GM12878 (cell line): ENCODE results near the gene SRSF8. TPM values are rescaled to one million over a fixed set of nuclear protein-coding genes. Genes with fewer than 3 reads are reported as not detected.

Source experiments
- ATAC-seq: fragments of 200-7000 bp; cut with Tn5 transposase; 3 replicates; pipeline ENCODE4 v1.9.1; 2020; ENCODE audit warnings: mild to moderate bottlenecking, moderate library complexity
- BruUV-seq: library from RNA; stranded (reverse); fragments of 400-500 nt; replicated peaks from 2 replicates; lab custom pipeline; 2021; lab: Mats Ljungman, UMichigan
- CTCF ChIA-PET: fragments of 300-600 bp; sonication (Branson Sonifier 250); formaldehyde crosslinking; extraction: SDS; loops from one replicate; lab custom pipeline; 2021; ENCODE audit warnings: inconsistent platforms; lab: Yijun Ruan, JAX
- POLR2A ChIA-PET: fragments of 350-600 bp; formaldehyde crosslinking; extraction: SDS; loops from one replicate; lab custom pipeline; 2021; ENCODE audit warnings: inconsistent platforms; lab: Charles Lee
- RAD21 ChIA-PET: fragments of 300-600 bp; sonication (Branson Sonifier 250); formaldehyde crosslinking; loops from one replicate; lab custom pipeline; 2023; ENCODE audit warnings: antibody characterized with exemption; ENCODE audit not compliant: unreplicated experiment; lab: Charles Lee
- SMC1A ChIA-PET: fragments of 300-600 bp; sonication (Branson Sonifier 250); formaldehyde crosslinking; loops from one replicate; lab custom pipeline; 2023; ENCODE audit not compliant: unreplicated experiment, uncharacterized antibody; lab: Charles Lee
- DNase-seq: peaks from one replicate; pipeline ENCODE4 v3.0.0-alpha.2; 2011; ENCODE audit warnings: low read depth, low spot score
- FAIRE-seq: peaks from 3 replicates; lab custom pipeline; 2011; peaks lifted over from hg19 to GRCh38; lab: Jason Lieb, UNC
- H2AFZ ChIP-seq: 2 replicates; pipeline ENCODE4 v1.6.0; 2011; ENCODE audit warnings: low read depth, low read length, control low read depth; ENCODE audit not compliant: control insufficient read depth
- H3K27ac ChIP-seq: 2 replicates; pipeline ENCODE4 v1.5.1; 2011; ENCODE audit warnings: control low read depth; ENCODE audit not compliant: control insufficient read depth, insufficient read depth
- H3K27me3 ChIP-seq, 2 experiments: replicated peaks in 1 of 2; 2 replicates each; pipeline versions ENCODE4 v1.6.0 to v1.6.1; 2011; ENCODE audit warnings: low read length in 1 of 2; ENCODE audit not compliant: control insufficient read depth in 2 of 2, insufficient read depth in 2 of 2
- H3K36me3 ChIP-seq, 2 experiments: 2 replicates each; pipeline ENCODE4 v1.5.1; 2011; ENCODE audit warnings: low read length in 1 of 2; ENCODE audit not compliant: control insufficient read depth in 2 of 2, insufficient read depth in 2 of 2
- H3K4me1 ChIP-seq: 2 replicates; pipeline ENCODE4 v1.6.1; 2011; ENCODE audit warnings: mild to moderate bottlenecking, low read length, moderate library complexity, mixed read lengths; ENCODE audit not compliant: control insufficient read depth, insufficient read depth
- H3K4me2 ChIP-seq: 2 replicates; pipeline ENCODE4 v1.6.0; 2011; ENCODE audit warnings: control low read depth; ENCODE audit not compliant: control insufficient read depth, insufficient read depth
- H3K4me3 ChIP-seq: fragments of 200-600 bp; sonication (generic); 2 replicates; pipeline ENCODE4 v1.5.1; 2016
- H3K79me2 ChIP-seq: 2 replicates; pipeline ENCODE4 v1.6.0; 2011; ENCODE audit warnings: low read length; ENCODE audit not compliant: control insufficient read depth, insufficient read depth
- H3K9ac ChIP-seq: 2 replicates; pipeline ENCODE4 v1.8.0; 2011; ENCODE audit warnings: low read length, control low read depth, mixed read lengths; ENCODE audit not compliant: control insufficient read depth, insufficient read depth
- H3K9me3 ChIP-seq: replicated peaks from 3 replicates; pipeline ENCODE4 v1.5.1; 2011; ENCODE audit warnings: mild to moderate bottlenecking, low read length; ENCODE audit not compliant: control insufficient read depth, insufficient read depth
- H4K20me1 ChIP-seq: 2 replicates; pipeline ENCODE4 v1.6.0; 2011; ENCODE audit not compliant: control insufficient read depth, insufficient read depth
- CEBPZ ChIP-seq: fragments of 150-350 bp; IDR thresholded peaks from 2 replicates; pipeline ENCODE4 v1.6.1; 2016; ENCODE audit warnings: low read depth, low read length
- EED ChIP-seq: sonication (generic); IDR thresholded peaks from 2 replicates; pipeline ENCODE4 v1.6.1; 2016; ENCODE audit warnings: antibody characterized with exemption, low read depth
- NBN ChIP-seq: fragments of 450-650 bp; IDR thresholded peaks from 2 replicates; pipeline ENCODE4 v1.6.1; 2016
- NFIC ChIP-seq: IDR thresholded peaks from 2 replicates; pipeline ENCODE4 v1.6.1; 2012; ENCODE audit warnings: low read depth, mild to moderate bottlenecking, inconsistent platforms, low read length, moderate library complexity
- SREBF2 ChIP-seq: IDR thresholded peaks from 2 replicates; pipeline ENCODE4 v1.6.1; 2012; ENCODE audit warnings: mild to moderate bottlenecking, low read length
- STAT3 ChIP-seq: IDR thresholded peaks from 2 replicates; pipeline ENCODE4 v1.6.1; 2011; ENCODE audit warnings: low read depth, low read length, improper control_type of control experiment
- WGBS: methylation state at CpG from one replicate; pipeline ENCODE4 v1.1.6; 2016; ENCODE audit warnings: low lambda C conversion rate; ENCODE audit not compliant: insufficient replicate concordance, insufficient coverage; ENCODE audit errors: missing lambda C conversion rate; 5-methylcytosine and 5-hydroxymethylcytosine counted together
- in situ Hi-C: fragments of 300-500 bp; cut with MboI; formaldehyde crosslinking; loops from 9 replicates; pipeline ENCODE4 v1.14.3; 2018; ENCODE audit warnings: mixed read lengths
- intact Hi-C: fragments of 100-400 bp; cut with micrococcal nuclease; formaldehyde crosslinking; loops from one replicate; pipeline ENCODE4 v1.14.2; 2022; ENCODE audit not compliant: unreplicated experiment
- polyA plus RNA-seq, 11 experiments: library from polyadenylated mRNA; depleted of rRNA in 4 of 11; unstranded in 6 of 11; stranded (reverse) in 5 of 11; fragments of >200 nt; fragmentation: Nextera tagmentation in 4 of 11; fragmentation: Illumina TruSeq in 1 of 11; extraction: Ambion mirVana in 4 of 11; extraction: Trizol in 1 of 11; gene quantifications; 1 replicate in 1 of 11; 2 replicates in 10 of 11; pipeline versions ENCODE4 v1.2.1 to v1.2.3, GENCODE V29; 2011 to 2016; ENCODE audit warnings: inconsistent platforms in 2 of 11, missing spikeins in 2 of 11, low read depth in 1 of 11
- total RNA-seq, 4 experiments: library from RNA; depleted of rRNA in 3 of 4; stranded (reverse); fragments of >200 nt in 3 of 4; fragmentation: Illumina TruSeq in 1 of 4; extraction: Trizol in 1 of 4; gene quantifications; 2 replicates each; pipeline versions ENCODE4 v1.2.1 to v1.2.3, GENCODE V29; 2013 to 2021

SRSF8 gene
- total and polyA plus RNA-seq, 10 of the 15 experiments (the other 5 are each of a cell fraction or from before 2014, with no cell fraction given) = 14.2 to 43.1 (median 27.1) TPM

- TF ChIP-seq CEBPZ = no peak
Observed at GRCh38 chr11:95086151-95086550, 19.4 kb downstream of the SRSF8 start (continued).

- TF ChIP-seq EED (no peak), STAT3 (no peak), SREBF2 (no peak), NBN (no peak), CEBPZ (no peak), NFIC (no peak)
- ChIA-PET SMC1A (interaction anchor here (2.2 to 17.5 kb wide), 3 partner anchors 8 to 18 kb away, joined by 6 to 315 read pairs (median 85); partner anchors contain the start of gene SRSF8), CTCF (interaction anchor here (1.1 to 13.7 kb wide), 3 partner anchors 10 to 17 kb away, joined by 6 to 296 read pairs (median 64); partner anchors contain the start of gene SRSF8), POLR2A (interaction anchor here (0.9 to 8.0 kb wide), 3 partner anchors 10 to 16 kb away, joined by 3 to 139 read pairs (median 7); partner anchors contain the start of gene SRSF8), RAD21 (interaction anchor here (3.7 to 12.5 kb wide), 2 partner anchors 15 to 18 kb away, joined by 22 to 244 read pairs; partner anchors contain the start of gene SRSF8)
- Histone ChIP-seq H3K36me3 (no peaks in the 10 kb centered on the region), H4K20me1 (no peaks in the 10 kb centered on the region), H3K9ac (no peak overlapping the region), H3K79me2 (peaks cover 5% of the 10 kb centered on the region), H3K27me3 (no peaks in the 10 kb centered on the region), H3K4me3 (no peak overlapping the region), H3K27ac (no peak overlapping the region), H3K4me1 (peaks cover 5% of the 10 kb centered on the region; the same call in 1 of the 2 replicates), H3K9me3 (no peaks in the 10 kb centered on the region), H3K4me2 (no peak overlapping the region), H2AFZ (no peak overlapping the region)
- intact Hi-C loops = no loop called here
- in situ Hi-C loops = no loop called here
- DNase-seq (no peak), ATAC-seq (no peak), FAIRE-seq (no peak)
- no TSS peak for BruUV-seq
- 100% methylated on average over 1 of the region's 1 CpG for WGBS
Observed at GRCh38 chr11:95086836-95087570, 20.3 kb downstream of the SRSF8 start.
